Endothelial cell of umbilical vein (primary cell): ENCODE results near the gene CAPN5. TPM values are rescaled to one million over a fixed set of nuclear protein-coding genes. Genes with fewer than 3 reads are reported as not detected.
A peak's percentile ranks its signal among the peaks of the same experiment; 100 is the strongest.

ENCODE experiments used
- BruUV-seq: library from RNA; stranded (reverse); fragments of 400-500 nt; replicated peaks from 2 replicates; lab custom pipeline; 2021; lab: Mats Ljungman, UMichigan
- CTCF ChIA-PET: fragments of 300-600, 350-600 bp; sonication (Branson Sonifier 250); formaldehyde crosslinking; loops from one replicate; lab custom pipeline; 2021; ENCODE audit warnings: antibody characterized with exemption, inconsistent platforms; lab: Charles Lee
- POLR2A ChIA-PET: fragments of 300-600, 350-600 bp; sonication (Branson Sonifier 250); formaldehyde crosslinking; loops from one replicate; lab custom pipeline; 2021; ENCODE audit warnings: antibody characterized with exemption, inconsistent platforms; lab: Charles Lee
- DNase-seq: peaks from one replicate; pipeline ENCODE4 v3.0.0-alpha.2; 2011; ENCODE audit warnings: low read depth, low spot score
- FAIRE-seq: peaks from 2 replicates; lab custom pipeline; 2011; peaks lifted over from hg19 to GRCh38; lab: Jason Lieb, UNC
- H2AFZ ChIP-seq: 2 replicates; pipeline ENCODE4 v1.6.0; 2012; ENCODE audit warnings: low read depth, low read length, control low read depth, inconsistent platforms
- H3K27ac ChIP-seq: 2 replicates; pipeline ENCODE4 v1.5.1; 2011; ENCODE audit warnings: low read depth, mild to moderate bottlenecking, control low read depth, low read length, moderate library complexity; ENCODE audit not compliant: insufficient read depth
- H3K27me3 ChIP-seq, 2 experiments: 2 replicates each; pipeline versions ENCODE4 v1.6.0 to v1.6.1; 2011; ENCODE audit warnings: low read length in 2 of 2, mixed read lengths in 1 of 2; ENCODE audit not compliant: control insufficient read depth in 2 of 2, insufficient read depth in 2 of 2
- H3K36me3 ChIP-seq, 2 experiments: 2 replicates in 1 of 2; 3 replicates in 1 of 2; pipeline ENCODE4 v1.5.1; 2011; ENCODE audit warnings: low read length in 2 of 2, mild to moderate bottlenecking in 1 of 2, moderate library complexity in 1 of 2; ENCODE audit not compliant: control insufficient read depth in 2 of 2, insufficient read depth in 2 of 2; ENCODE audit errors: extremely low read depth in 1 of 2
- H3K4me1 ChIP-seq: 3 replicates; pipeline ENCODE4 v1.5.1; 2011; ENCODE audit warnings: mild to moderate bottlenecking, low read length; ENCODE audit not compliant: control insufficient read depth, insufficient read depth; ENCODE audit errors: extremely low read depth
- H3K4me2 ChIP-seq: 2 replicates; pipeline ENCODE4 v1.6.1; 2011; ENCODE audit warnings: low read length, control low read depth, mixed read lengths; ENCODE audit not compliant: insufficient read depth
- H3K4me3 ChIP-seq, 3 experiments: fragments of 200-600 bp in 1 of 3; sonication (generic), shearing (Covaris generic) in 1 of 3; replicated peaks in 1 of 3; 2 replicates each; pipeline ENCODE4 v1.5.1; 2011 to 2016; ENCODE audit warnings: control low read depth in 3 of 3, low read length in 3 of 3, mild to moderate bottlenecking in 2 of 3, inconsistent platforms in 1 of 3, low read depth in 1 of 3, moderate library complexity in 1 of 3; ENCODE audit not compliant: insufficient read depth in 1 of 3
- H3K79me2 ChIP-seq: 2 replicates; pipeline ENCODE4 v1.6.0; 2012; ENCODE audit warnings: low read length, inconsistent platforms; ENCODE audit not compliant: control insufficient read depth, insufficient read depth
- H3K9ac ChIP-seq: replicated peaks from 2 replicates; pipeline ENCODE3; 2011; ENCODE audit warnings: low read length, control low read depth; ENCODE audit not compliant: insufficient read depth; ENCODE audit errors: extremely low read depth
- H3K9me1 ChIP-seq: replicated peaks from 3 replicates; pipeline ENCODE4 v1.6.0; 2011; ENCODE audit warnings: mild to moderate bottlenecking, low read length; ENCODE audit not compliant: control insufficient read depth, insufficient read depth; ENCODE audit errors: extremely low read depth
- H3K9me3 ChIP-seq: replicated peaks from 2 replicates; pipeline ENCODE4 v1.5.1; 2012; ENCODE audit warnings: low read length, inconsistent platforms; ENCODE audit not compliant: control insufficient read depth, insufficient read depth
- H4K20me1 ChIP-seq: replicated peaks from 2 replicates; pipeline ENCODE3; 2011; ENCODE audit warnings: mild to moderate bottlenecking, low read length; ENCODE audit not compliant: control insufficient read depth, insufficient read depth; ENCODE audit errors: extremely low read depth
- CTCF ChIP-seq, 2 donors: IDR thresholded peaks; 1 replicate in 1 of 2; 2 replicates in 1 of 2; pipeline ENCODE4 v1.5.1; 2011; ENCODE audit warnings: low read length in 2 of 2, mild to moderate bottlenecking in 2 of 2, moderate library complexity in 2 of 2, control low read depth in 1 of 2, inconsistent platforms in 1 of 2, low read depth in 1 of 2; ENCODE audit not compliant: insufficient read depth in 1 of 2; ENCODE audit errors: extremely low read depth in 1 of 2
- EZH2 ChIP-seq: IDR thresholded peaks from 2 replicates; pipeline ENCODE4 v1.6.1; 2012; ENCODE audit warnings: borderline replicate concordance, low read depth, mild to moderate bottlenecking, moderate library complexity, low read length, inconsistent platforms; ENCODE audit not compliant: severe bottlenecking
- FOS ChIP-seq: IDR thresholded peaks from 2 replicates; pipeline ENCODE4 v1.6.1; 2011; ENCODE audit warnings: mild to moderate bottlenecking, low read length, moderate library complexity, borderline replicate concordance; ENCODE audit not compliant: insufficient read depth
- GATA2 ChIP-seq: IDR thresholded peaks from 2 replicates; pipeline ENCODE4 v1.7.0; 2011; ENCODE audit warnings: low read depth, mild to moderate bottlenecking, moderate library complexity, mixed read lengths, low read length; ENCODE audit not compliant: insufficient read length, insufficient read depth
- JUN ChIP-seq: IDR thresholded peaks from 2 replicates; pipeline ENCODE4 v1.6.1; 2011; ENCODE audit warnings: borderline replicate concordance, low read depth; ENCODE audit not compliant: insufficient read length, insufficient read depth
- MAX ChIP-seq: IDR thresholded peaks from 2 replicates; pipeline ENCODE4 v1.6.1; 2011; ENCODE audit not compliant: insufficient read depth, insufficient read length
- MYC ChIP-seq: IDR thresholded peaks from one replicate; pipeline ENCODE4 v1.6.1; 2011; ENCODE audit warnings: mild to moderate bottlenecking, low read depth, low read length
- POLR2A ChIP-seq: IDR thresholded peaks from 2 replicates; pipeline ENCODE4 v1.6.1; 2012; ENCODE audit warnings: low read depth, mild to moderate bottlenecking, control low read depth, low read length
- POLR2AphosphoS5 ChIP-seq: IDR thresholded peaks from 2 replicates; pipeline ENCODE4 v1.6.1; 2012; ENCODE audit warnings: low read depth, mild to moderate bottlenecking, control low read depth, low read length, moderate library complexity; ENCODE audit not compliant: insufficient read depth
- dilution Hi-C: fragments of 300-500 bp; cut with MboI; formaldehyde crosslinking; loops from one replicate; pipeline ENCODE4 v1.15.0; 2019; ENCODE audit warnings: low sequenced_read_pairs; ENCODE audit not compliant: extremely low pct_ligation_motif_present
- intact Hi-C: fragments of 100-400 bp; cut with micrococcal nuclease; formaldehyde crosslinking; loops from one replicate; pipeline ENCODE4 v1.10.0; 2022
- polyA plus RNA-seq, 4 experiments: library from polyadenylated mRNA; depleted of rRNA in 3 of 4; stranded (reverse) in 3 of 4; unstranded in 1 of 4; fragments of >200 nt; gene quantifications; 2 replicates each; pipeline versions ENCODE4 v1.2.1 to v1.2.3, GENCODE V29; 2011 to 2012; ENCODE audit warnings: missing spikeins in 1 of 4
- total RNA-seq: library from RNA; stranded (reverse); gene quantifications from 2 replicates; pipeline ENCODE4 v1.2.3, GENCODE V29; 2021

The CAPN5 gene
- total and polyA plus RNA-seq, 2 donors (not counting 3 experiments of a cell fraction or from before 2014, with no cell fraction given), result 15.0 to 17.0 TPM

DNA sequence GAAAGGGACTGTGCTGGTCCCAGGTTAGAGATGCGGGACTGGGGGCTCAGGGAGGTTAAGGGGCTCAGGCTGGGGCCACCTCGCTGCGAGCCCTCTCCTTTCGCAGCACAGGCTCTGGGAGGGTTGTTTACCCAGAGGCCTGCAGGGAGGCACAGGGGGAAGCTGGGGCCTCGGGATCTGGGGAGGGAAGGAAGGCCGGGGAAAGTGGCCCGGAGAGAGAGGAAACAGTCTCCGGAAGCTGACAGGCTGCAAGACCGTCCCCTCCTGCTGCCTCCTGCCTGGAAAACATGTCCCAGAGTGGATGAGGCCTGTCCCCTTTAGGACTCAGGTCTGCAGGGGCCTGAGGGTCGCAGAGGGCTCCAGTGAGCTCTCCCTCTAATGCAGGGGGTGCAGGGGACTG is 106.7 kb downstream of the CAPN5 start:
- intact Hi-C loops, result no loop called here
- H3K4me3 ChIP-seq, result no peak overlapping the region
- FAIRE-seq, result peak; percentile 84
- H2AFZ ChIP-seq, result peak overlapping the region; percentile 48
- H4K20me1 ChIP-seq, result no peaks in the 10 kb centered on the region
- peaks cover 9% of the 10 kb centered on the region for H3K4me1 ChIP-seq
- CTCF ChIA-PET, result interaction anchor here (0.7 to 4.6 kb wide), 10 partner anchors 8 to 383 kb away, joined by 3 to 32 read pairs (median 4); partner anchors contain the start of gene MYO7A
- POLR2A ChIA-PET, result no interaction called here
- peak; percentile 38 for DNase-seq
- dilution Hi-C loops, result no loop called here
- no peaks in the 10 kb centered on the region for H3K9me3 ChIP-seq
- no peak overlapping the region for H3K9ac ChIP-seq
- H3K4me2 ChIP-seq, result peak overlapping the region; percentile 4
- no TSS peak for BruUV-seq
- TF ChIP-seq EZH2 (no peak), FOS (no peak), POLR2A (no peak), JUN (no peak), GATA2 (no peak), CTCF (IDR thresholded peaks at IDR 0.05; ENCODE audit: extremely low read depth in 1 of 2, insufficient read depth in 1 of 2, low read depth in 1 of 2, low read length in 2 of 2) (no peak), MYC (no peak), POLR2AphosphoS5 (no peak), MAX (no peak)
- no peaks in the 10 kb centered on the region for H3K27me3 ChIP-seq
- no peaks in the 10 kb centered on the region for H3K36me3 ChIP-seq
- no peaks in the 10 kb centered on the region for H3K9me1 ChIP-seq
- no peak overlapping the region for H3K27ac ChIP-seq
- no peaks in the 10 kb centered on the region for H3K79me2 ChIP-seq
